Neutrophil (primary cell): ENCODE measurements around the gene NEURL4.

Experiments used
- H3K27ac ChIP-seq: fragments of 200-600 bp; sonication (generic); 2 replicates; pipeline ENCODE4 v1.5.1; 2016; ENCODE audit warnings: mild to moderate bottlenecking, moderate library complexity
- H3K27me3 ChIP-seq: fragments of 200-600 bp; sonication (generic); 2 replicates; pipeline ENCODE4 v1.6.0; 2016; ENCODE audit warnings: mild to moderate bottlenecking
- H3K36me3 ChIP-seq: fragments of 200-600 bp; sonication (generic); 2 replicates; pipeline ENCODE4 v1.5.1; 2017
- H3K4me1 ChIP-seq, 2 experiments: fragments of 200-600 bp in 1 of 2; sonication (generic) in 1 of 2; 1 replicate in 1 of 2; 2 replicates in 1 of 2; pipeline versions ENCODE4 v1.5.1 to v1.6.1; 2013 to 2016; ENCODE audit warnings: low read depth in 1 of 2, low read length in 1 of 2, mild to moderate bottlenecking in 1 of 2, moderate library complexity in 1 of 2; ENCODE audit not compliant: control insufficient read depth in 1 of 2, insufficient read depth in 1 of 2
- H3K4me3 ChIP-seq, 2 experiments: fragments of 200-600 bp in 1 of 2; sonication (generic) in 1 of 2; 1 replicate in 1 of 2; 2 replicates in 1 of 2; pipeline ENCODE4 v1.5.1; 2013 to 2016; ENCODE audit warnings: low read depth in 1 of 2, low read length in 1 of 2, mild to moderate bottlenecking in 1 of 2, moderate library complexity in 1 of 2
- H3K9me3 ChIP-seq: fragments of 200-600 bp; sonication (generic); 2 replicates; pipeline ENCODE4 v1.5.1; 2016
- CTCF ChIP-seq: fragments of 200-600 bp; sonication (generic); IDR thresholded peaks from 2 replicates; pipeline ENCODE4 v1.5.1; 2016; ENCODE audit warnings: antibody characterized with exemption

NEURL4 gene

GRCh38 chr17:7313890-7314718 is 15.0 kb downstream of the NEURL4 start:
- Histone ChIP-seq H3K27ac (peak overlapping the region; percentile 99), H3K4me3 (peak overlapping the region; percentile 73 to 86), H3K4me1 (peaks cover 28 to 34% of the 10 kb centered on the region in 2 experiments), H3K27me3 (no peaks in the 10 kb centered on the region), H3K9me3 (no peaks in the 10 kb centered on the region), H3K36me3 (peaks cover 63% of the 10 kb centered on the region)
- TF ChIP-seq CTCF, result no peak

GRCh38 chr17:7313088-7313889 is 15.8 kb downstream of the NEURL4 start:
- Histone ChIP-seq H3K27ac (peak overlapping the region; percentile 99), H3K27me3 (no peaks in the 10 kb centered on the region)

GRCh38 chr17:7312432-7313087 is 16.6 kb downstream of the NEURL4 start:
- Histone ChIP-seq H3K36me3 (peaks cover 48% of the 10 kb centered on the region), H3K4me1 (peaks cover 40 to 45% of the 10 kb centered on the region in 2 experiments)

More at GRCh38 chr17:7313088-7313889, 15.8 kb downstream of the NEURL4 start:
- H3K36me3 ChIP-seq, result peaks cover 55% of the 10 kb centered on the region
- H3K9me3 ChIP-seq, result no peaks in the 10 kb centered on the region
- no peak for TF ChIP-seq CTCF
- H3K4me1 ChIP-seq, result peaks cover 37 to 42% of the 10 kb centered on the region in 2 experiments
- H3K4me3 ChIP-seq, result no peak overlapping the region

GRCh38 chr17:7311110-7311705 is 17.9 kb downstream of the NEURL4 start:
- H3K9me3 ChIP-seq, result no peaks in the 10 kb centered on the region
- peak overlapping the region; percentile 27 for H3K27ac ChIP-seq
- TF ChIP-seq CTCF, result no peak
- H3K36me3 ChIP-seq, result peaks cover 41% of the 10 kb centered on the region
- H3K4me1 ChIP-seq, result peaks cover 49 to 54% of the 10 kb centered on the region in 2 experiments
- no peaks in the 10 kb centered on the region for H3K27me3 ChIP-seq
- no peak overlapping the region for H3K4me3 ChIP-seq

More at GRCh38 chr17:7312432-7313087, 16.6 kb downstream of the NEURL4 start:
- Histone ChIP-seq H3K4me3 (no peak overlapping the region), H3K9me3 (no peaks in the 10 kb centered on the region), H3K27me3 (no peaks in the 10 kb centered on the region), H3K27ac (no peak overlapping the region)
- TF ChIP-seq CTCF, result no peak

DNA sequence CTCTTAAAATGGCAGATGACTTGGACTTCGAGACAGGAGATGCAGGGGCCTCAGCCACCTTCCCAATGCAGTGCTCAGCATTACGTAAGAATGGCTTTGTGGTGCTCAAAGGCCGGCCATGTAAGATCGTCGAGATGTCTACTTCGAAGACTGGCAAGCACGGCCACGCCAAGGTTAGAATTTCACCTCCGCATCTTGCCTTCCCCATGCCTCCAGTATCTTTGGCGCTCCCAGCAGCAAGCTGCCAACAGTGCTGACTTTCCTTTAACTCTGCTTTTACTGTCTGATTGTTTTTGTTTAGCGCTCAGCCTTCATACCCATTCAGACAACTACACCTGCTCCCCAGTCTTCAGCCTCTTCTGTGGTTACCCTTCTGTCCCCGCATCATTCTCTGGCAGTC is 19.5 kb downstream of the NEURL4 start:
- Histone ChIP-seq H3K9me3 (no peaks in the 10 kb centered on the region), H3K4me3 (no peak overlapping the region), H3K27ac (peak overlapping the region; percentile 98), H3K27me3 (no peaks in the 10 kb centered on the region), H3K4me1 (peaks cover 39 to 44% of the 10 kb centered on the region in 2 experiments), H3K36me3 (peaks cover 41% of the 10 kb centered on the region)
- TF ChIP-seq CTCF, result no peak
